ENCODE data around the gene ARL6IP5. TPM values are rescaled to one million over a fixed set of nuclear protein-coding genes. Genes with fewer than 3 reads are reported as not detected.

Gene ARL6IP5
- total and polyA plus RNA-seq, 9 of the 15 experiments (the other 6 are each of a cell fraction or from before 2014, with no cell fraction given) = 10.3 to 54.0 (median 12.7) TPM

DNA sequence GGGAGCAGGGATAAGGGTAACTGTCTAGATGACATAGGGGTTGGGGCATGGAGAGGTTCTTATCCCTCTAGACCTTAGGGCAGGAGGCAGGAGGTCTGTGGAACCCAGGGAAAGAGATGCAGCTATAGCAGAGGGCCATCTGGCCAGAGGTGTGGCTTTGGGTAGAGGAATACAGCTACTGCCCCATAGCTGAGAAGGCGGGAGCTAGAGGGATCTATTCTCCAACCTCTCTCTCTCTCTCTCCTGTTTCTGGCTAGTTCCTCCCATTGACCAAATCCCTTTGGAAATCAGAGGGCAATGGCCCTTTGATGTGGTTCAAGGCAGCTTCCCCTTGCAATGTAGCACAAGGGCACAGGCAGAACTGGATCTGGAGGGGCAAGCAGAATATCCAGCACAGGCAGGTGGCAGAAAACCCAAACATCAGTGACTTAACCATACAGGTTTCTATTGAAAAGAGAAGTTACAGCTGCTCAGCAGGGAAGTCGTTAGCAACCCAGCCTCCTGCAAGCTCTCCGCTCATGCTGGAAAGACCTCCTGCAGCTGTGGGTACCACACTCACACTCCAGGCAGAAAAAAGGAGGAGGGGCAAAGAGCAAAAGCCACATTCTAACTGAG, 60.0 kb downstream of the ARL6IP5 start (continued):
- TF ChIP-seq MLLT1 (IDR thresholded peaks at IDR 0.05) = no peak
- TF ChIP-seq RBM14 (IDR thresholded peaks at IDR 0.05; ENCODE audit: borderline replicate concordance, insufficient read depth, low read depth, low read length) = no peak

DNA sequence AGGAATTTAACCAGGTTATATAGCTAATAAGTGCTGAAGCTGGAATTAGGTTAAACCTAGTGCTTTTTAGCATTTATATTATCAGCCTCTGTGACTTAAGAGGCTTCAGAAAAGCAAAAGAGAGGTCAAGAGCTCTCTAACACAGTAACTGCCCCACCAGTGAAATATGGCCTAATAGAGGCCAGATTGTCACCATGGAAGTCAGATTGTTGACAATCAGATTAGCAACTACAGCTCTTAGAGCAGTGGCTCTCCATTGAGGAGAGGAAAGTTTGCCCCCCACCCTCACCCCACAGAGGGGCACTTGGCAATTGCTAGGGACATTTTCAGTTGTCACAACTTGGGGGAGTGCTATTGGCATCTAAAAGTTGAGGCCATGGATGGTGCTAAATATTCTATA, 61.0 kb downstream of the ARL6IP5 start:
- BruUV-seq (replicated peaks) = no TSS peak
- peaks cover 0 to 27% of the 10 kb centered on the region in 2 experiments; a peak in 2 of 5 replicates for H3K4me1 ChIP-seq (replicated peaks in 1 of 2; ENCODE audit: control insufficient read depth in 2 of 2, insufficient read depth in 2 of 2, low read length in 2 of 2)
- TF ChIP-seq ZNF436 (CRISPR knock-in tag; IDR thresholded peaks at IDR 0.05) = no peak
- TF ChIP-seq HOMEZ (CRISPR knock-in tag; IDR thresholded peaks at IDR 0.05) = no peak
- TF ChIP-seq FOXJ2 (tag; IDR thresholded peaks at IDR 0.05) = peak; percentile 78
- no peak for TF ChIP-seq ZNF586 (CRISPR knock-in tag; conservative IDR thresholded peaks at IDR 0.05)
- TF ChIP-seq, protein P1, sequence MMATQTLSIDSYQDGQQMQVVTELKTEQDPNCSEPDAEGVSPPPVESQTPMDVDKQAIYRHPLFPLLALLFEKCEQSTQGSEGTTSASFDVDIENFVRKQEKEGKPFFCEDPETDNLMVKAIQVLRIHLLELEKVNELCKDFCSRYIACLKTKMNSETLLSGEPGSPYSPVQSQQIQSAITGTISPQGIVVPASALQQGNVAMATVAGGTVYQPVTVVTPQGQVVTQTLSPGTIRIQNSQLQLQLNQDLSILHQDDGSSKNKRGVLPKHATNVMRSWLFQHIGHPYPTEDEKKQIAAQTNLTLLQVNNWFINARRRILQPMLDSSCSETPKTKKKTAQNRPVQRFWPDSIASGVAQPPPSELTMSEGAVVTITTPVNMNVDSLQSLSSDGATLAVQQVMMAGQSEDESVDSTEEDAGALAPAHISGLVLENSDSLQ (IDR thresholded peaks at IDR 0.05) = peak; percentile 60
- TF ChIP-seq SIN3A (IDR thresholded peaks at IDR 0.05; ENCODE audit: borderline replicate concordance in 2 of 2, control insufficient read depth in 1 of 2, low read depth in 2 of 2, low read length in 2 of 2) = no peak
- TF ChIP-seq, protein P2, sequence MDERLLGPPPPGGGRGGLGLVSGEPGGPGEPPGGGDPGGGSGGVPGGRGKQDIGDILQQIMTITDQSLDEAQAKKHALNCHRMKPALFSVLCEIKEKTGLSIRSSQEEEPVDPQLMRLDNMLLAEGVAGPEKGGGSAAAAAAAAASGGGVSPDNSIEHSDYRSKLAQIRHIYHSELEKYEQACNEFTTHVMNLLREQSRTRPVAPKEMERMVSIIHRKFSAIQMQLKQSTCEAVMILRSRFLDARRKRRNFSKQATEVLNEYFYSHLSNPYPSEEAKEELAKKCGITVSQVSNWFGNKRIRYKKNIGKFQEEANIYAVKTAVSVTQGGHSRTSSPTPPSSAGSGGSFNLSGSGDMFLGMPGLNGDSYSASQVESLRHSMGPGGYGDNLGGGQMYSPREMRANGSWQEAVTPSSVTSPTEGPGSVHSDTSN (CRISPR knock-in tag; IDR thresholded peaks at IDR 0.05; ENCODE audit: low read depth) = no peak
- TF ChIP-seq, protein P2 (tag; conservative IDR thresholded peaks at IDR 0.05; ENCODE audit: low read depth) = peak; percentile 45; the same call in 1 of the 2 replicates
- no peak for TF ChIP-seq ZKSCAN3 (CRISPR knock-in tag; IDR thresholded peaks at IDR 0.05)
- no peak for TF ChIP-seq PTBP1 (IDR thresholded peaks at IDR 0.05; ENCODE audit: low read depth, low read length)
- peak; percentile 31 for TF ChIP-seq RFX1 (IDR thresholded peaks at IDR 0.05)
- no peak for TF ChIP-seq GATAD2A (IDR thresholded peaks at IDR 0.05)
- peak; percentile 77 for TF ChIP-seq MEIS2 (IDR thresholded peaks at IDR 0.05; ENCODE audit: partially characterized antibody)

More for the DNA sequence above, 61.0 kb downstream of the ARL6IP5 start:
- ChIA-PET CTCF (ENCODE audit: low intra/inter-chr PET ratio) (no interaction called here), POLR2A (interaction anchor here (1.1 kb wide), 1 partner anchor 9 kb away, joined by 5 read pairs; no protein-coding TSS in a partner anchor)
- Histone ChIP-seq H3K9me1 (ENCODE audit: control insufficient read depth, insufficient read depth, low read length) (no peaks in the 10 kb centered on the region), H3K27me3 (ENCODE audit: control insufficient read depth in 2 of 2, insufficient read depth in 2 of 2, low read length in 2 of 2) (no peaks in the 10 kb centered on the region), H3K36me3 (ENCODE audit: control insufficient read depth, insufficient read depth, low read length) (no peaks in the 10 kb centered on the region), H3K27ac (ENCODE audit: extremely low read depth, low read depth, low read length) (no peak overlapping the region), H4K20me1 (replicated peaks; ENCODE audit: control insufficient read depth, insufficient read depth, low read length) (no peaks in the 10 kb centered on the region), H3K9ac (ENCODE audit: insufficient read depth in 1 of 2, low read depth in 2 of 2, low read length in 2 of 2) (no peak overlapping the region), H3K79me2 (ENCODE audit: control insufficient read depth, insufficient read depth, low read length) (no peaks in the 10 kb centered on the region), H3K9me3 (replicated peaks; ENCODE audit: control insufficient read depth, insufficient read depth, low read depth, low read length) (no peaks in the 10 kb centered on the region), H2AFZ (ENCODE audit: low read depth, low read length) (no peak overlapping the region), H3K4me3 (no peak overlapping the region), H3K4me2 (ENCODE audit: insufficient read depth, low read length) (no peak overlapping the region)
- no peak for FAIRE-seq
- ATAC-seq = no peak
- intact Hi-C loops (cut with micrococcal nuclease) (no loop called here), in situ Hi-C loops (cut with MboI) (no loop called here)
- DNase-seq (ENCODE audit: extremely low read depth in 1 of 4, low spot score in 3 of 4) = no peak

Measured in K562 (cell line).